Natural killer cell (primary cell): ENCODE measurements around the gene TEX53. TPM values are rescaled to one million over a fixed set of nuclear protein-coding genes. Genes with fewer than 3 reads are reported as not detected.
A peak's percentile ranks its signal among the peaks of the same experiment; 100 is the strongest.

Experiments
- ATAC-seq, 3 donors: fragments of 150-1000 bp in 2 of 3; fragments of 200-7000 bp in 1 of 3; cut with Tn5 transposase; 1 replicate in 1 of 3; 2 replicates in 2 of 3; pipeline ENCODE4 v1.10.0; 2021; ENCODE audit warnings: mild to moderate bottlenecking in 2 of 3, moderate library complexity in 2 of 3
- DNase-seq, 2 donors: peaks; one replicate each; pipeline versions ENCODE4 v3.0.0 to v3.0.0-alpha.2; 2013 to 2021; ENCODE audit warnings: mixed read lengths in 1 of 2
- H3K27ac ChIP-seq: one replicate; pipeline ENCODE4 v1.5.1; 2013; ENCODE audit warnings: mild to moderate bottlenecking, low read length
- H3K27me3 ChIP-seq: one replicate; pipeline ENCODE4 v1.6.1; 2013; ENCODE audit warnings: low read length; ENCODE audit not compliant: control insufficient read depth, insufficient read depth
- H3K36me3 ChIP-seq: one replicate; pipeline ENCODE4 v1.6.1; 2013; ENCODE audit warnings: low read length; ENCODE audit not compliant: control insufficient read depth, insufficient read depth
- H3K4me1 ChIP-seq: one replicate; pipeline ENCODE4 v1.6.1; 2013; ENCODE audit warnings: low read length; ENCODE audit not compliant: control insufficient read depth, insufficient read depth
- H3K4me3 ChIP-seq: one replicate; pipeline ENCODE4 v1.5.1; 2013; ENCODE audit warnings: low read length
- H3K9me3 ChIP-seq: one replicate; pipeline ENCODE4 v1.6.1; 2013; ENCODE audit warnings: low read length; ENCODE audit not compliant: control insufficient read depth, insufficient read depth
- H3K27ac Mint-ChIP-seq, 2 donors: one replicate each; pipeline ENCODE4 v1.8.0; 2022; ENCODE audit warnings: mild to moderate bottlenecking in 2 of 2, mixed read lengths in 2 of 2, moderate library complexity in 1 of 2
- H3K27me3 Mint-ChIP-seq, 2 donors: one replicate each; pipeline ENCODE4 v1.8.0; 2022; ENCODE audit warnings: low read depth in 2 of 2, mixed read lengths in 2 of 2
- H3K36me3 Mint-ChIP-seq: one replicate; pipeline ENCODE4 v1.8.0; 2022; ENCODE audit warnings: mixed read lengths
- H3K4me1 Mint-ChIP-seq, 2 donors: one replicate each; pipeline ENCODE4 v1.8.0; 2022; ENCODE audit warnings: mixed read lengths in 2 of 2
- H3K4me3 Mint-ChIP-seq: one replicate; pipeline ENCODE4 v1.8.0; 2022; ENCODE audit warnings: mild to moderate bottlenecking, moderate library complexity, mixed read lengths
- H3K9me3 Mint-ChIP-seq, 2 donors: one replicate each; pipeline ENCODE4 v1.8.0; 2022; ENCODE audit warnings: mixed read lengths in 2 of 2
- WGBS: methylation state at CpG from one replicate; pipeline ENCODE4 v1.1.7; 2013; ENCODE audit warnings: missing lambda C conversion rate; ENCODE audit not compliant: insufficient coverage; 5-methylcytosine and 5-hydroxymethylcytosine counted together
- intact Hi-C: fragments of 100-400 bp; cut with micrococcal nuclease; formaldehyde crosslinking; loops from one replicate; pipeline ENCODE4 v1.14.2; 2022
- total RNA-seq, 4 donors: library from RNA; stranded (reverse); fragments of 120-200 nt in 1 of 4; gene quantifications; one replicate each; pipeline versions ENCODE4 v1.2.3 to v1.2.4, GENCODE V29; 2013 to 2022
- TF ChIP-seq, protein P1 (sequence below): fragments of 200-600 bp; IDR thresholded peaks from one replicate; pipeline ENCODE4 v1.8.0; 2022; ENCODE audit warnings: antibody characterized with exemption

Gene TEX53
- total RNA-seq, 3 donors from 2014 or later (not counting 1 experiment from before 2014, with no cell fraction given), result not detected

DNA sequence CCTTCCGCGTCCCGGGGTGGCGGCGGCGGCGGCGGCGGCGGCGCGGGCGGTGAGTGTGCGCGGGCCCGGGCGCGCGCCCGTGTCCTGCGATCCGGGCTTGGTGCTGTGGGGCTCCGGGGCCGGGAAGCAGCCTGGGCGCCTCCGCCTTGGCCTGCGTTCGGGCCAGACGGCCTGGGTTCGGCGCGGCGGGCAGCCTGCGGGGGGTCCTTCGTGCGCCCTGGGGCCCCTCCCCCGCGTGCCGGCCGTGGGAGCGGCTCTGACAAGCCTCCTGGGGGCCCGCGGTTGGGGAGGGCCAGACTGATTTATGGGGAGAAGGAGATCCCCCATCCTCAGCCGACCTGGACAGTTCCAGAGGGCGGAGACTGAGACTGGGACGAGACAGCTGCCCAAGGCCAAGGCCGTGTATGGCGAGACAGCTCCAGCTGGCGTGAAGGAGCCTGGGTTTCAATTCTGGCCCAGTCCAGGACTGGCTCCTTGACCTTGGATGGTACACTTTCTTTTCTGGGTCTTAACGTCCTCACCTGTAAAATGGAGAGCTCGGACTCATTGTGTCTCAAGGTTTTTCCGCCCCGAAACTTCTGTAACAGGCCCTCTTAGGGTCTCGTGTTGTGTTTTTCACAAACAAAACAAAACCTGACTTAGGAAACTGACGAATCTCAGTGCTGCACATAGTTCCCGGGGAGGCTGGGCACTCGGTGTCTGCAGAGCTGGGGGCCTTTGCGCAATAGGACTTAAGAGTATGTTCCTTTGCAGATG is 45.9 kb downstream of the TEX53 start:
- 2% methylated on average over 58 of the region's 58 CpGs for WGBS

DNA sequence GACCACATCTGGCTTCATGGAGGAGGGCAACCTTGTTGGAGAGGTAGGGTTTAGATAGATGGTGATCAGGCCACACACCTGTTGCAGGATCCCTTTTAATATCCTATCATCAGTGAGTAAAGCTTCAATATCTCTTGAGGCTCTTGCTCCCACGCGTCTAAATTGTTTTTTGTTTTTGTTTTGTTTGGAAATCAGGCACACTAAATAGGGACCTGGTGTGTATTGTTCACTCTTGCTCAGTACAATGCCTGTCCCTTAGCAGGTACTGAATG is 49.1 kb downstream of the TEX53 start:
- Mint-ChIP-seq H3K4me3 (peak overlapping the region; percentile 28), H3K36me3 (no peaks in the 10 kb centered on the region), H3K4me1 (peaks cover 21 to 23% of the 10 kb centered on the region in 2 donors), H3K27me3 (no peaks in the 10 kb centered on the region), H3K27ac (no peak overlapping the region), H3K9me3 (no peaks in the 10 kb centered on the region)
- Histone ChIP-seq H3K27ac (no peak overlapping the region), H3K4me1 (peaks cover 26% of the 10 kb centered on the region), H3K36me3 (no peaks in the 10 kb centered on the region), H3K4me3 (no peak overlapping the region), H3K27me3 (no peaks in the 10 kb centered on the region), H3K9me3 (no peaks in the 10 kb centered on the region)
- ATAC-seq, result no peak
- 95% methylated on average over 2 of the region's 2 CpGs for WGBS
- TF ChIP-seq, protein P1, sequence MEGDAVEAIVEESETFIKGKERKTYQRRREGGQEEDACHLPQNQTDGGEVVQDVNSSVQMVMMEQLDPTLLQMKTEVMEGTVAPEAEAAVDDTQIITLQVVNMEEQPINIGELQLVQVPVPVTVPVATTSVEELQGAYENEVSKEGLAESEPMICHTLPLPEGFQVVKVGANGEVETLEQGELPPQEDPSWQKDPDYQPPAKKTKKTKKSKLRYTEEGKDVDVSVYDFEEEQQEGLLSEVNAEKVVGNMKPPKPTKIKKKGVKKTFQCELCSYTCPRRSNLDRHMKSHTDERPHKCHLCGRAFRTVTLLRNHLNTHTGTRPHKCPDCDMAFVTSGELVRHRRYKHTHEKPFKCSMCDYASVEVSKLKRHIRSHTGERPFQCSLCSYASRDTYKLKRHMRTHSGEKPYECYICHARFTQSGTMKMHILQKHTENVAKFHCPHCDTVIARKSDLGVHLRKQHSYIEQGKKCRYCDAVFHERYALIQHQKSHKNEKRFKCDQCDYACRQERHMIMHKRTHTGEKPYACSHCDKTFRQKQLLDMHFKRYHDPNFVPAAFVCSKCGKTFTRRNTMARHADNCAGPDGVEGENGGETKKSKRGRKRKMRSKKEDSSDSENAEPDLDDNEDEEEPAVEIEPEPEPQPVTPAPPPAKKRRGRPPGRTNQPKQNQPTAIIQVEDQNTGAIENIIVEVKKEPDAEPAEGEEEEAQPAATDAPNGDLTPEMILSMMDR, result no peak
- intact Hi-C loops, result no loop called here
- DNase-seq, result no peak

More for the DNA sequence above, 45.9 kb downstream of the TEX53 start:
- intact Hi-C loops, result loop anchor here (2.0 kb wide), 1 partner anchor 25 kb away; the partner anchor contains the start of gene ATP6V1G1
- DNase-seq, result peak in 1 of 2 donors; percentile 71
- Histone ChIP-seq H3K27ac (peak overlapping the region; percentile 83), H3K36me3 (no peaks in the 10 kb centered on the region), H3K27me3 (no peaks in the 10 kb centered on the region), H3K4me3 (peak overlapping the region; percentile 77), H3K9me3 (no peaks in the 10 kb centered on the region), H3K4me1 (peaks cover 31% of the 10 kb centered on the region)
- ATAC-seq, result peak; percentile 74 to 80 (median 75)
- peak overlapping the region; percentile 74 to 88 for H3K27ac Mint-ChIP-seq
- TF ChIP-seq, protein P1, result no peak
- H3K27me3 Mint-ChIP-seq, result no peaks in the 10 kb centered on the region
- peak overlapping the region; percentile 90 for H3K4me3 Mint-ChIP-seq
- H3K36me3 Mint-ChIP-seq, result no peaks in the 10 kb centered on the region
- peaks cover 21 to 29% of the 10 kb centered on the region in 2 donors for H3K4me1 Mint-ChIP-seq
- no peaks in the 10 kb centered on the region for H3K9me3 Mint-ChIP-seq

DNA sequence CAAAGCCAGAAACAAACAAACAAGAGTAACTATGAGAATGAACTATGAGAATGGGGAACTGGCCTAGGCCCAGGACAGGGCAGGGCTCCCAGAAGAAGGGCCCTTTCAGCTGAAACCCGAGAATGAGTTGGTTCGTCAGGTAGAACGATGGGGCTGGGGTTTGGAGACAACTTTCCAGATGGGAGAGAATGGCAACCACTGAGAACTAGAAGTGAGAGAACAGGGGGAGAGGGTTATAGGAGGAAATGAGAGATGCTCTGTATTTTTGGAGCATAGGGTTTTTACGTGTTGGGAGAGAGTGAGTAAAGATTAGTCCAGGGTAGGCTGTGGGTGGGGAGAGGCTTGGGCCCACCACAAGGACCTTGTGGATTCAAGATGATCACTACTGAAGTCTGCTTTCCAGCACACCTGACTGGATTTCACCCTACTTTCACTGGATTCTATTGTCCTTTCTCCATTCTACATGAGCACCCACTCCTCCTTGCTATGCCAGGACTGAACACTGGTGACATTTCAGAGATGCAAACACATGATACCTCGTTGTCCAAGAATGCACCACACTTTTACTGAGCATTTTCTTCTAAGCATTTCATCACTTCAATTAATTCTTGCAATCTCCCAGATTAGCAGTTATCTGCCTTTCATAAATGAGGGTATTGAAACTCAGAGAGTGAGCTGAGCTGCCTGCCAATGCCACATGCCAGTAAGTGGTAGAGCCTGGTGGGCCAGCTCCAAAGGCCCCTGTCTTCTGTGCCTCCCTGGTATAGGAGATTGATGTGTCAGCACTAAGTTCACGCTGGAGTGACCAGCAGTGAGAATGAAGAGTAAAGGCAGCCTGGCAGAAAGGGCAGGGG is 49.7 kb downstream of the TEX53 start:
- TF ChIP-seq, protein P1, result no peak
- peaks cover 18% of the 10 kb centered on the region in 2 donors for H3K4me1 Mint-ChIP-seq
- WGBS, result 75% methylated on average over 6 of the region's 6 CpGs
- intact Hi-C loops, result no loop called here
- Histone ChIP-seq H3K9me3 (no peaks in the 10 kb centered on the region), H3K27ac (no peak overlapping the region), H3K4me3 (no peak overlapping the region), H3K4me1 (peaks cover 22% of the 10 kb centered on the region), H3K36me3 (no peaks in the 10 kb centered on the region), H3K27me3 (no peaks in the 10 kb centered on the region)
- no peaks in the 10 kb centered on the region for H3K9me3 Mint-ChIP-seq
- ATAC-seq, result no peak
- no peaks in the 10 kb centered on the region for H3K36me3 Mint-ChIP-seq
- H3K27me3 Mint-ChIP-seq, result no peaks in the 10 kb centered on the region
- no peak for DNase-seq
- H3K27ac Mint-ChIP-seq, result no peak overlapping the region
- peak overlapping the region; percentile 28 for H3K4me3 Mint-ChIP-seq
